H1 (cell line): ENCODE data around the gene MBNL3. TPM values are rescaled to one million over a fixed set of nuclear protein-coding genes. Genes with fewer than 3 reads are reported as not detected.

Experiments used
- CTCF ChIA-PET: fragments of 300-600 bp; sonication (Branson Sonifier 250); formaldehyde crosslinking; loops from one replicate; lab custom pipeline; 2021; ENCODE audit not compliant: partially characterized antibody; lab: Charles Lee
- POLR2A ChIA-PET: fragments of 300-600 bp; sonication (Branson Sonifier 250); formaldehyde crosslinking; loops from one replicate; lab custom pipeline; 2021; ENCODE audit warnings: inconsistent platforms; ENCODE audit not compliant: partially characterized antibody; lab: Charles Lee
- DNase-seq, 2 experiments: peaks; one replicate each; pipeline versions ENCODE4 v3.0.0 to v3.0.0-alpha.2; 2010 to 2022; ENCODE audit warnings: low spot score in 2 of 2, low read depth in 1 of 2, mixed read lengths in 1 of 2
- FAIRE-seq: peaks from 2 replicates; lab custom pipeline; 2011; peaks lifted over from hg19 to GRCh38; lab: Jason Lieb, UNC
- H2AFZ ChIP-seq: 2 replicates; pipeline ENCODE4 v1.8.1; 2012; ENCODE audit warnings: low read length, inconsistent platforms
- H2AK5ac ChIP-seq: 2 replicates; pipeline ENCODE4 v1.6.1; 2013; ENCODE audit warnings: low read depth, low read length
- H2BK120ac ChIP-seq: replicated peaks from 2 replicates; pipeline ENCODE3; 2013; ENCODE audit warnings: low read depth, low read length, inconsistent platforms
- H2BK12ac ChIP-seq: 2 replicates; pipeline ENCODE4 v1.6.1; 2013; ENCODE audit warnings: low read depth, low read length
- H2BK15ac ChIP-seq: 2 replicates; pipeline ENCODE4 v1.6.1; 2013; ENCODE audit warnings: low read length
- H2BK20ac ChIP-seq: 2 replicates; pipeline ENCODE4 v1.6.1; 2013; ENCODE audit warnings: low read length
- H2BK5ac ChIP-seq: 2 replicates; pipeline ENCODE4 v1.6.1; 2013; ENCODE audit warnings: low read depth, low read length
- H3K14ac ChIP-seq: 2 replicates; pipeline ENCODE4 v1.6.1; 2013; ENCODE audit warnings: inconsistent platforms; ENCODE audit not compliant: insufficient read length
- H3K18ac ChIP-seq: 2 replicates; pipeline ENCODE4 v1.6.1; 2013; ENCODE audit warnings: low read length; ENCODE audit errors: extremely low read depth
- H3K23ac ChIP-seq: 2 replicates; pipeline ENCODE4 v1.6.1; 2013; ENCODE audit warnings: inconsistent platforms; ENCODE audit not compliant: insufficient read length
- H3K23me2 ChIP-seq: 2 replicates; pipeline ENCODE4 v1.6.1; 2013; ENCODE audit warnings: low read depth, low read length
- H3K27ac ChIP-seq: 2 replicates; pipeline ENCODE4 v1.6.1; 2011; ENCODE audit warnings: low read depth, low read length, inconsistent platforms
- H3K27me3 ChIP-seq, 4 experiments: replicated peaks in 1 of 4; 1 replicate in 1 of 4; 2 replicates in 3 of 4; pipeline versions ENCODE4 v1.6.1 to v1.8.1; 2011 to 2013; ENCODE audit warnings: low read length in 3 of 4, mild to moderate bottlenecking in 3 of 4, inconsistent platforms in 2 of 4, mixed read lengths in 2 of 4, moderate library complexity in 1 of 4; ENCODE audit not compliant: control insufficient read depth in 3 of 4, insufficient read depth in 3 of 4; ENCODE audit errors: extremely low read depth in 1 of 4
- H3K36me3 ChIP-seq, 4 experiments: 2 replicates each; pipeline versions ENCODE4 v1.6.1 to v1.8.1; 2011 to 2013; ENCODE audit warnings: mild to moderate bottlenecking in 4 of 4, low read length in 3 of 4, moderate library complexity in 2 of 4, control low read depth in 1 of 4, inconsistent platforms in 1 of 4; ENCODE audit not compliant: insufficient read depth in 4 of 4, control insufficient read depth in 2 of 4
- H3K4ac ChIP-seq: replicated peaks from 2 replicates; pipeline ENCODE3; 2013; ENCODE audit warnings: low read length, low read depth, mixed read lengths, inconsistent platforms; ENCODE audit not compliant: insufficient read length
- H3K4me1 ChIP-seq, 4 experiments: replicated peaks in 1 of 4; 1 replicate in 1 of 4; 2 replicates in 3 of 4; pipeline versions ENCODE4 v1.6.1 to v1.8.1; 2011 to 2013; ENCODE audit warnings: low read length in 3 of 4, inconsistent platforms in 2 of 4, mixed read lengths in 1 of 4; ENCODE audit not compliant: insufficient read depth in 4 of 4, control insufficient read depth in 3 of 4
- H3K4me2 ChIP-seq, 2 experiments: 2 replicates each; pipeline versions ENCODE4 v1.6.1 to v1.8.1; 2011 to 2013; ENCODE audit warnings: low read depth in 2 of 2, low read length in 2 of 2, control low read depth in 1 of 2, inconsistent platforms in 1 of 2, mild to moderate bottlenecking in 1 of 2; ENCODE audit not compliant: insufficient read depth in 1 of 2
- H3K4me3 ChIP-seq, 4 experiments: fragments of 200-600, 300-600 bp in 1 of 4; sonication (generic), shearing (Covaris generic), sonication (Bioruptor Twin) in 1 of 4; 2 replicates each; pipeline versions ENCODE4 v1.5.1 to v1.8.1; 2011 to 2016; ENCODE audit warnings: low read length in 4 of 4, low read depth in 3 of 4, control low read depth in 2 of 4, inconsistent platforms in 2 of 4, mild to moderate bottlenecking in 2 of 4, mixed read lengths in 1 of 4, moderate library complexity in 1 of 4; ENCODE audit not compliant: insufficient read depth in 2 of 4; ENCODE audit errors: extremely low read depth in 1 of 4
- H3K56ac ChIP-seq: replicated peaks from 2 replicates; pipeline ENCODE3; 2013; ENCODE audit warnings: low read depth, mild to moderate bottlenecking, mixed read lengths, low read length, inconsistent platforms; ENCODE audit not compliant: insufficient read length
- H3K79me1 ChIP-seq: 2 replicates; pipeline ENCODE4 v1.6.1; 2013; ENCODE audit warnings: low read depth, low read length, control low read depth
- H3K79me2 ChIP-seq, 2 experiments: 2 replicates each; pipeline versions ENCODE4 v1.6.1 to v1.8.1; 2012 to 2013; ENCODE audit warnings: low read length in 2 of 2, mild to moderate bottlenecking in 2 of 2, inconsistent platforms in 1 of 2; ENCODE audit not compliant: insufficient read depth in 2 of 2, control insufficient read depth in 1 of 2
- H3K9ac ChIP-seq, 4 experiments: replicated peaks in 1 of 4; 1 replicate in 1 of 4; 2 replicates in 3 of 4; pipeline versions ENCODE4 v1.6.1 to v1.8.1; 2011 to 2013; ENCODE audit warnings: low read depth in 3 of 4, low read length in 3 of 4, control low read depth in 2 of 4, mild to moderate bottlenecking in 2 of 4, moderate library complexity in 2 of 4, inconsistent platforms in 1 of 4; ENCODE audit errors: extremely low read depth in 1 of 4
- H3K9me3 ChIP-seq, 2 experiments: 2 replicates each; pipeline versions ENCODE4 v1.6.1 to v1.8.1; 2012 to 2013; ENCODE audit warnings: mild to moderate bottlenecking in 2 of 2, moderate library complexity in 2 of 2, control low read depth in 1 of 2, inconsistent platforms in 1 of 2, low read depth in 1 of 2, low read length in 1 of 2, mixed read lengths in 1 of 2; ENCODE audit not compliant: insufficient read depth in 2 of 2
- H4K20me1 ChIP-seq, 2 experiments: replicated peaks in 1 of 2; 2 replicates each; pipeline versions ENCODE3 to v1.8.1; 2011 to 2013; ENCODE audit warnings: inconsistent platforms in 2 of 2, low read length in 2 of 2, mild to moderate bottlenecking in 1 of 2; ENCODE audit not compliant: insufficient read depth in 2 of 2, control insufficient read depth in 1 of 2
- H4K5ac ChIP-seq: 2 replicates; pipeline ENCODE4 v1.6.1; 2013; ENCODE audit warnings: low read length, low read depth, mixed read lengths, inconsistent platforms; ENCODE audit not compliant: insufficient read length
- H4K8ac ChIP-seq: 2 replicates; pipeline ENCODE4 v1.8.0; 2013; ENCODE audit warnings: mild to moderate bottlenecking, moderate library complexity, low read length, inconsistent platforms; ENCODE audit not compliant: insufficient read depth; ENCODE audit errors: extremely low read depth
- H4K91ac ChIP-seq: replicated peaks from 2 replicates; pipeline ENCODE3; 2013; ENCODE audit warnings: low read length, mixed read lengths, inconsistent platforms; ENCODE audit not compliant: insufficient read length
- EZH2 ChIP-seq: fragments of 200-600 bp; sonication (generic); IDR thresholded peaks from 2 replicates; pipeline ENCODE4 v1.7.1; 2012; ENCODE audit warnings: low read depth, mild to moderate bottlenecking, moderate library complexity, low read length, inconsistent platforms; ENCODE audit not compliant: severe bottlenecking
- GTF2F1 ChIP-seq: IDR thresholded peaks from 2 replicates; pipeline ENCODE4 v1.6.1; 2012; ENCODE audit warnings: low read depth, low read length, improper control_type of control experiment, borderline replicate concordance
- HDAC6 ChIP-seq: IDR thresholded peaks from one replicate; pipeline ENCODE4 v1.7.1; 2012; ENCODE audit warnings: low read depth, mild to moderate bottlenecking, inconsistent platforms, low read length, moderate library complexity
- JUN ChIP-seq: IDR thresholded peaks from 2 replicates; pipeline ENCODE4 v1.6.1; 2011; ENCODE audit warnings: low read depth, mild to moderate bottlenecking, improper control_type of control experiment, low read length
- KDM1A ChIP-seq: fragments of 200-600, 300-600 bp; sonication (generic); IDR thresholded peaks from 2 replicates; pipeline ENCODE4 v1.7.1; 2016; ENCODE audit warnings: mild to moderate bottlenecking, low read length, borderline replicate concordance
- KDM4A ChIP-seq: IDR thresholded peaks from one replicate; pipeline ENCODE4 v1.7.1; 2012; ENCODE audit warnings: low read depth, mild to moderate bottlenecking, moderate library complexity, low read length, inconsistent platforms; ENCODE audit not compliant: severe bottlenecking
- RBBP5 ChIP-seq: IDR thresholded peaks from 2 replicates; pipeline ENCODE4 v1.7.1; 2012; ENCODE audit warnings: low read depth, mild to moderate bottlenecking, inconsistent platforms, low read length, moderate library complexity, borderline replicate concordance
- SUZ12 ChIP-seq: fragments of 200-600 bp; sonication (generic); IDR thresholded peaks from 2 replicates; pipeline ENCODE4 v1.6.1; 2012; ENCODE audit warnings: mild to moderate bottlenecking, inconsistent platforms, low read length, moderate library complexity, mixed read lengths
- WGBS, 2 experiments: shearing (Covaris generic) in 1 of 2; methylation state at CpG; one replicate each; pipeline versions ENCODE4 v1.1.6 to v1.1.7; 2013 to 2015; ENCODE audit warnings: low lambda C conversion rate in 2 of 2, mixed read lengths in 2 of 2, inconsistent platforms in 1 of 2, low coverage in 1 of 2, missing lambda C conversion rate in 1 of 2; ENCODE audit not compliant: insufficient replicate concordance in 2 of 2, insufficient coverage in 1 of 2, insufficient read length in 1 of 2; ENCODE audit errors: extremely low coverage in 1 of 2, missing lambda C conversion rate in 1 of 2; 5-methylcytosine and 5-hydroxymethylcytosine counted together
- polyA plus RNA-seq, 7 experiments: library from polyadenylated mRNA; depleted of rRNA in 3 of 7; stranded (reverse) in 5 of 7; unstranded in 2 of 7; fragments of >200 nt in 5 of 7; fragments of 200-250 nt in 2 of 7; gene quantifications; 1 replicate in 5 of 7; 2 replicates in 1 of 7; 4 replicates in 1 of 7; pipeline versions ENCODE4 v1.2.1 to v1.2.3, GENCODE V29; 2011 to 2013; ENCODE audit warnings: missing spikeins in 2 of 7, mixed read lengths in 2 of 7
- total RNA-seq: library from RNA; stranded (reverse); fragmentation: NEBNext Ultra II Directional; extraction: Animal tissue kit (Norgen Biotek cat#: 25700); gene quantifications from 2 replicates; pipeline ENCODE4 v1.2.1, GENCODE V29; 2021

Gene MBNL3
- total and polyA plus RNA-seq, 2 of the 8 experiments (the other 6 are each of a cell fraction or from before 2014, with no cell fraction given): 3.5 to 4.3 TPM

DNA sequence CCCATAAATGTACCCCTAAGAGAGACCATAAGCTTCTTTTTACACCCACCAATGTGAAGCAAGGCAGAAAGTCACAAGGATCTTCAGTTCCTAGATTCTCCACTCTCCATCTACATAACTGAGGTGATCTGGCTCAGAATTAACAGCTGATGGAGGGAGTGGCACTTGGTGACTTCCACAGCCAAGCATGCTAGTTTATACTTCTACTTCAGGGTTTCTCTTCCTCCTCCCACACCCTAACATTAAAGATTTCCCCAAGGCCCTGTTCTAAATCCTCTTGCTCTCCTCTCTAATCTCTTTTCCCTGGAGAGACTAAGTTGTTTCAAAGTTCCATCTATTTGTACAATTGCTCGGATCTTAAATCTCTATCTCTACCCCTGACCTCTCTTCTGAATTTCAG, 81.1 kb downstream of the MBNL3 start:
- peaks cover 4 to 23% (median 10%) of the 10 kb centered on the region in 4 experiments; a peak in 6 of 7 replicates for H3K4me1 ChIP-seq
- no peak overlapping the region for H2AK5ac ChIP-seq
- no peak overlapping the region for H3K56ac ChIP-seq
- H3K79me1 ChIP-seq: no peaks in the 10 kb centered on the region
- no peak overlapping the region for H3K23ac ChIP-seq
- H3K14ac ChIP-seq: no peak overlapping the region
- H4K20me1 ChIP-seq: no peaks in the 10 kb centered on the region
- H3K4ac ChIP-seq: no peak overlapping the region
- H4K5ac ChIP-seq: no peak overlapping the region
- no peak overlapping the region for H3K9ac ChIP-seq
- no peaks in the 10 kb centered on the region for H3K79me2 ChIP-seq
- no peaks in the 10 kb centered on the region for H3K9me3 ChIP-seq
- no peak overlapping the region for H2BK12ac ChIP-seq
- no peak overlapping the region for H3K18ac ChIP-seq
- no peaks in the 10 kb centered on the region for H3K23me2 ChIP-seq
- FAIRE-seq: no peak
- TF ChIP-seq GTF2F1: no peak
- no peak for TF ChIP-seq KDM4A
- TF ChIP-seq SUZ12: no peak
- no peak for TF ChIP-seq JUN
- TF ChIP-seq HDAC6: no peak
- no peak for TF ChIP-seq KDM1A
- no peak for TF ChIP-seq RBBP5
- no peak for TF ChIP-seq EZH2
- no peak overlapping the region for H2BK15ac ChIP-seq
- H2BK20ac ChIP-seq: no peak overlapping the region
- no peak overlapping the region for H4K8ac ChIP-seq
- H2BK5ac ChIP-seq: no peak overlapping the region
- no peak overlapping the region for H2AFZ ChIP-seq
- H3K36me3 ChIP-seq: no peaks in the 10 kb centered on the region
- no peak overlapping the region for H3K27ac ChIP-seq
- H4K91ac ChIP-seq: no peak overlapping the region
- H3K27me3 ChIP-seq: peaks cover 0 to 1% (median 0%) of the 10 kb centered on the region in 4 experiments; a peak in 3 of 7 replicates
- ChIA-PET POLR2A (no interaction called here), CTCF (interaction anchor here (0.7 kb wide), 1 partner anchor 139 kb away, joined by 3 read pairs; no protein-coding TSS in a partner anchor)
- 100% methylated on average over 1 of the region's 1 CpG; no CpG with 5 or more reads in 1 of the 2 experiments for WGBS, 2 experiments
- H3K4me3 ChIP-seq: no peak overlapping the region
- H2BK120ac ChIP-seq: no peak overlapping the region
- no peak overlapping the region for H3K4me2 ChIP-seq
- no peak for DNase-seq
